Stimulated activated naive CD4-positive, alpha-beta T cell treated with Interleukin-2 at 50 U/mL for 16 hours (primary cell): ENCODE results near the gene ANKRD55.

Experiments
- DNase-seq: peaks from one replicate; lab custom pipeline; 2025; lab: John Stamatoyannopoulos, UW

The ANKRD55 gene

DNA sequence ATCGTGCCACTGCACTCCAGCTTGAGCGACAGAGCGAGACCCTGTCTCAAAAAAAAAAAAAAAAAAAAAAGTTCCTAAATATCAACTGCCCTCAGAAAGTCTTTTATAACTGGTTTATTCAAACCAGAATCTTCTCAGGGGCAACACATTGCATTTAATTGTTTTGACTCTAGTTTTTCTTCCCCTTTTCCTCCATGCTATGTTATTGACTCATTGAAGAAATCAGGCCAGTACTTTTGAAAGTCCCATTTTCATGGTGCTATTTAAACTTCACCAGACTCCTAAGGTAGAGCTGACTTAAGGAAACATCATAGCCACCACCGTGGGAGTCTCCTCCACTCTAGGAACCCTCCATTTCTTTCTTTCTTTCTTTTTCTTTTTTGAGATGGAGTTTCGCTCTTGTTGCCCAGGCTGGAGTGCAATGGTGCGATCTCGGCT is 155.3 kb downstream of the ANKRD55 start:
- DNase-seq, result no peak

- no peak for DNase-seq
Measured at GRCh38 chr5:56076486-56076885, 156.6 kb downstream of the ANKRD55 start.

GRCh38 chr5:56075361-56075760 is 157.8 kb downstream of the ANKRD55 start:
- DNase-seq, result no peak

- no peak for DNase-seq
Measured at GRCh38 chr5:56072863-56073766, 160.0 kb downstream of the ANKRD55 start.

DNA sequence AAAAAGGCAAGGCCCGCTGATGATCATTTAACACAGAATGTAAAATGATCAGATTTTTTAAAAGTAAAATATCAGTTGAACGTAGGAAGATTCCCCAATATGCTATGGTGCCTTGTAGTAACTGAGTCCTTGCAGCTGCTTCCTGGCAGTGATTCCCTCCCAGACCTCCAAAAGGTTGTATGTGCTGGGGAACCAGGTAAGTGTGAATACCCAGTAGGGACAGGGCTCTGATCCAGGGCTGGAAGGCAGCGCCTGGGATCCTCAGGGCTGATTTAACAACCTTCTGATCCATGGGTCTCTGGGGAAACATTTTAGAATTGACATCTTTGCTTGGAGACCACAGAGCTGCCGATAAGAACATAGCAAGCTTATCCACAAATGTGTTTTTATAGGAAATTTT is 161.7 kb downstream of the ANKRD55 start:
- no peak for DNase-seq

GRCh38 chr5:56070851-56071465 is 162.2 kb downstream of the ANKRD55 start:
- DNase-seq, result no peak

DNA sequence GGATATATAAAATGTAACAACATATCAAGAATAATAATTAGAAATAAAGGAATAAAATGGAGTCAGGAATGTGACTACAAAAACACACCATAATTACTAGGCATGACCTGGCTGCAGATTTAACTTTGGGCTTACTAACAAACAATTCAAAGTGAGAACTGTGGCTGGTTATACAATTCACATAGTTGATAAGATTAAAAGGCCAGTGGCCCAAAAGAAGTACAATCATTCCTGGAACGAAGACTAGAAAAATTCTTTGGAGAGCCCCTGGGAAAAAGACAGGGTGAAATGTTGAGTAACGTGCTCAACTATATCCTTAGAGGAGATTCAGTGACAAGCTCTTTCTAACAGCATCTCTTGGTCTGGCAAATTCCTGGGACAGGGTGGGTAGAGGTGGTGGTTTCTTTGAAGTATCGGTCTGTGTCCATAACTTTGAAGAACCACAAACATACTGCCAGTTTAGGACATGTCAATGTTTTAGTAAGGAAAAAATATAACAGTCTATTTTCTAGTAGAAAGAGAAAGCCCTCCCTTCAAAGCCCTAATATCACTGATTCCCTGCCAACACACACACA is 163.4 kb downstream of the ANKRD55 start:
- DNase-seq, result no peak

DNA sequence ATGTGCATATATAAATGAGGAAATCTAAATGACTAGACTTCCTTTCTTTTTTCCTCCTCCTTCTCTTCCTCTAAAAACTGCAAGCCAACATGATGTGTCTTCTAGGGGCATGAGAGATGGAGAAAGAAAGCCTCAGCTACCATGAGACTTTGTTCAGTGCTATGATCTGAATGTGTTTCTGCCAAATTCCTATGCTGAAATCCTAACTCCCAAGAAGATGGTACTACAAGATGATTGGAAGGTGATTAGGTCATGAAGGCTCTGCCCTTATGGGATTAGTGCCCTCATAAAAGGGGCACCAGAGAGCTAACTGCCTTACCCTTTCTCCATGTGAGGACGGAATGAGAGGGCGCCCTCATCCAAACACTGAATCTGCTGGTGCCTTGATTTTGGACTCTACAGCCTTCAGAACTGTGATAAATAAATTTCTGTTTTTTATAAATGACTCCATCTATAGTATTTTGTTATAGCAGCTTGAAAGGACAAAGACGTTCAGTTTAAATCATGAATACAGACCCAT is 166.1 kb downstream of the ANKRD55 start:
- no peak for DNase-seq

- no peak for DNase-seq
Measured at GRCh38 chr5:56064984-56065383, 168.1 kb downstream of the ANKRD55 start.

DNA sequence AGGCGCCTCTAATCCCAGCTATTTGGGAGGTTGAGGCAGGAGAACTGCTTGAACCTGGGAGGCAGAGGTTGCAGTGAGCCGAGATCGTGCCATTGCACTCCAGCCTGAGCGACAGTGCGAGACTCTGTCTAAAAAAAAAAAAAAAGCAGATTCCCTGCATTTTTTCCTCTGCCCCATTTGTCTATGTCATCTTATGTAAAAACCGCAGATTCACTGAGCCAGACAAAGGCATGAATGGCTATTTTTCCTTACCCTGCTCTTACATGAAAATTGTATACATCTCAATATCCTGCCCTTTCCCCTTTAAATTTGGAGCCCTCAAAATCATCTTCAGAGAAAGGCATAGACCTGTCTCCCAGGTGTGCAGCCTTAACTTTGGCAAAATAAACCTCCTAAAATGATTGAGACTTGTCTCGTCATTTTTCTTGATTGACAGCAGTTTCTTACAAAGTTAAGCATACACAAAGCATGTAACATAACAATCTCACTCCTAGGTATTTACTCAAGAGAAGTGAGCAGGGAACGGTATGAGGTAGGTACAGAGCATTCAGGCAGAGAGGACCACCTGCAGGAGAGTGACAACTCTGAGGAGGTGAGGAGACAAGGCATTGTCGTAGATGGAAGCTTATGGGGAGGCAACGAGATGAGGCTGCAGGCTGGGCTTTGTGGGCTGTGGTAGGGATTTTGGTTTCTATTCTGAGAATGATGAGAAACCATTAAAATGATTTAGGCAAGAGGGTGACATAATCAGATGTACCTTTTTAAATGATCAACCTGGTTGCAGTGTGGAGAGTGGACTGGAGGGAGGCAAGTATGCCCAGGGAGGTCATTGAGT is 172.6 kb downstream of the ANKRD55 start:
- DNase-seq, result peak; percentile 19

- DNase-seq, result no peak
Measured at GRCh38 chr5:56059854-56060253, 173.3 kb downstream of the ANKRD55 start.

- no peak for DNase-seq
Measured at GRCh38 chr5:56056875-56057274, 176.3 kb downstream of the ANKRD55 start.

DNA sequence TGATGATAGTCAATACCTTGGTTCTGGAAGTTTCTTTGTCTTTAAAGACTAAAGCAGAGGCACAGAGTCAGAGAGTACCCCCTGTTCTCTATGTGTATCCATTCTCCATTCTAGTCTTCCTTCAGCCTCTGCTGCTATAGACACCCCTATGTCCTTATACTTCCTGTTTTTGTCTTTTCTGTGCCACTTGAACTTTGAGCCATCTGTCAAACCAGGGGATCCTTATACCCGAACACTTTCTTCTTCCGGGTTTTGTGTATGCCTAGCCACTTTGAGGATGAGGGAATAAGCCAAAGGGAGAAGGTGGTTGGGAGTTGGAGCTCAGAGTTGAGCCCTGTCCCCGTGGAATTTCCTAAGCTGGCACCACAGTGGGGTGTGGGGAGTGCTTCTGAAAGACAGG is 177.3 kb downstream of the ANKRD55 start:
- no peak for DNase-seq

- no peak for DNase-seq
Measured at GRCh38 chr5:56055287-56055686, 177.8 kb downstream of the ANKRD55 start.

GRCh38 chr5:56054666-56055065 is 178.5 kb downstream of the ANKRD55 start:
- no peak for DNase-seq

GRCh38 chr5:56053363-56053762 is 179.8 kb downstream of the ANKRD55 start:
- DNase-seq, result no peak

DNA sequence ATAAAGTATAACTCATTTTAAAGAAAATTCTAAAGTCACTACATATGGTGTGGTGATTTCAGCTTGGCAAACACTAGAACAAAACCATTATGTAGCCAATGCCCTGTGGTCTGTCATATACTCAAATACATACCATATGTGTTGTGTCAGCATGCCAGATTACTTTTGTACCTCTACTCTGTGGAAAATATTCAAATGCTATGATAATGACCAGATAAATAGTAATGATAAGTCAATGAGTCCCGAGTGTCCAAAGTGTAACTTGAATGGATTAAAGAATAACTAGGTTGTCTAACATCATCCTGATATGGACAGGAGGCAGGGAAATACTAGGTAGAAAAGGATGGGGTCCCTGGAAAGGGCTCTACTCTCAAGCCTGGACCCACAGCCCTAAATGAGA is 180.4 kb downstream of the ANKRD55 start:
- no peak for DNase-seq

GRCh38 chr5:56050551-56051255 is 182.4 kb downstream of the ANKRD55 start:
- no peak for DNase-seq
